ENCODE data around the gene DRD4. TPM values are rescaled to one million over a fixed set of nuclear protein-coding genes. Genes with fewer than 3 reads are reported as not detected.
"Not testable (repeated sequence)": the region's sequence is repeated elsewhere in the genome, so short reads cannot be mapped to it uniquely, and the experiment has no call there.

Gene DRD4
- polyA plus RNA-seq, 1 donor = 1.3 TPM

DNA sequence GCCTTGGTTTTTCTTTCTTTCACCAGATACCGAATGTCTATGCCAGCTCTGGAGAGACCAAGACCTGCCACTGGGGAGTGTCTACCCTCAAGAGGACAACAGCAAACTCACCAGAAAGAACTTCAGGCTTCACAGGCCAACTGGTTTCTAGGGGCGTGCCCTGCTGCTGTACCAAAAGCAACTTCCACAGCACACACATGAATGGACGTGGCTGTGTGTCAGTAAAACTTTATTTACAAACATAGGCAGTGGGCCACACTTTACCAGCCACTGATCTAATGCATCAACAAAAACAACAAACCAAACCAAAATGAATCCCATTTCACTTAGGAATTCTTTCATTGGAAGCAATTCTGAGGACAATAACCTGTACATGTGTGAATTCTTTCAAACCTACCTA, 41.2 kb downstream of the DRD4 start:
- Histone ChIP-seq H3K9me3 (ENCODE audit: control insufficient read depth, low read depth, low read length) (no peaks in the 10 kb centered on the region), H3K36me3 (ENCODE audit: control insufficient read depth, insufficient read depth, low read length) (peaks cover 59% of the 10 kb centered on the region), H3K4me3 (ENCODE audit: low read length) (no peak overlapping the region), H3K27me3 (ENCODE audit: control insufficient read depth, insufficient read depth, low read length) (no peaks in the 10 kb centered on the region), H3K4me1 (ENCODE audit: control insufficient read depth, insufficient read depth, low read length) (no peaks in the 10 kb centered on the region), H3K27ac (ENCODE audit: low read length) (no peak overlapping the region)
- no CpG with 5 or more reads among the region's 3 CpGs for WGBS (ENCODE audit: insufficient coverage, low lambda C conversion rate)
- DNase-seq = no peak

DNA sequence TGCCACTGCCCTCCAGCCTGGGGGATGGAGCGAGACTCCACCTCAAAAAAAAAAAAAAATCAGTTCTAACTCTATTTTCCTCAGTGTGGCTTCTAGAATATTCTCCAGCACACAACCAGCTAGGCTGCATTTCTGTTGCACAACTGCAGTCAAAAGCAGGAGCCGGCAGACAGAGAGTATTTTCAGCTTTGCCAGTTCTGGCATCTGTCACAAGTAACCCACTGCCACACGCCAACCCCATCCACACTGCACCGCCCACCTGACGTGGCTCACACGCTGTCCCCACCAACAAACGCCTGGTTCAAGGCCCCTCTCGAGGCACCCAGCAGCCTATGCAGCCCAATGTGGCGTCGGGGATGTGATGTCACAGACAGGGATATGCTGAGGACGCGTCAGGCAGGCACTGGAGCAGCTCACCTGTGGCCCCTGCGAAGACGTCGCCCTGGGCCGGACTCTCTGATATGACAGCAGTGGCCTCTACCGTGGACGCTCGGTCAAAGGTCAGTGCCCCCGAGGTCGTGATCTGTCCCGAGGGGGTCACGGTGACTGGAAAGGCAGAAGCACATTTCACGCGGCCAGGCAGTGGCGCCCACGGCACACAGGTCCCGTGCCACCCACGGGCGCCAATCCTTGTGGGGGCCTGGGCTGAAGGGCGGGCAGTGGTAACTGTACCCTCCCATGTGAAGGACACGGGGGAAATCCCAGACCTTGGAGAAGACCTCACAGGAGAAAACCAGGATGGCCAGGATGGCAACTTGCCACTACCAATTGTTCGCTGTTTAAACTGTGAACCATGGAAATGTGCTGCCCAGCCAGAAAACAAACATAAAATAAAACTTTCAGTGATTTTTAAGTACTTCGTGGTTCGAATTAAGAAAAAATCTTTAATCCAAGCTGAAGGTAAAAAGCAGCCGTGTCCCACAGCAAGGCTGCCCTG, 42.5 kb downstream of the DRD4 start:
- Histone ChIP-seq H3K4me3 (ENCODE audit: low read length) (no peak overlapping the region), H3K9me3 (ENCODE audit: control insufficient read depth, low read depth, low read length) (no peaks in the 10 kb centered on the region), H3K27me3 (ENCODE audit: control insufficient read depth, insufficient read depth, low read length) (no peaks in the 10 kb centered on the region), H3K4me1 (ENCODE audit: control insufficient read depth, insufficient read depth, low read length) (no peaks in the 10 kb centered on the region), H3K36me3 (ENCODE audit: control insufficient read depth, insufficient read depth, low read length) (peaks cover 54% of the 10 kb centered on the region), H3K27ac (ENCODE audit: low read length) (no peak overlapping the region)
- WGBS (ENCODE audit: insufficient coverage, low lambda C conversion rate) = no CpG with 5 or more reads among the region's 36 CpGs
- DNase-seq = no peak

DNA sequence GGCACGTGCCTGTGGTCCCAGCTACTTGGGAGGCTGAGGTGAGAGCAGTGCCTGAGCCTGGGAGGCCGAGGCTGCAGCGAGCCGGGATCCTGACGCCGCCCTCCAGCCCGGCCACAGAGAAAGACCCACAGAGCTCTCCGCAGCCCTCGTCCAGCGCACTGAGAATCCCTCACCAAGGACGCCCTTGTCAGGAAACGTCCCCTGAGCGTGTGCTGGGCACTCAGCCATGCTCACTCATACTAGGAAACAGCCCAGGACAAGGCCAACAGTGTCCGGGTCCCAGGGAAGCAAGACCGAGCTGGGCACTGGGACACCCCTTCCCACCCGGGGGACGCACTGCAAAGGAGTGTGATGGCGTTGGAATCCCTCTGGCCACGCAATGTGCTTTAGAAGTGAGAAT, 43.4 kb downstream of the DRD4 start:
- Histone ChIP-seq H3K9me3 (ENCODE audit: control insufficient read depth, low read depth, low read length) (no peaks in the 10 kb centered on the region), H3K27ac (ENCODE audit: low read length) (no peak overlapping the region), H3K27me3 (ENCODE audit: control insufficient read depth, insufficient read depth, low read length) (no peaks in the 10 kb centered on the region), H3K36me3 (ENCODE audit: control insufficient read depth, insufficient read depth, low read length) (peaks cover 54% of the 10 kb centered on the region), H3K4me3 (ENCODE audit: low read length) (no peak overlapping the region), H3K4me1 (ENCODE audit: control insufficient read depth, insufficient read depth, low read length) (no peaks in the 10 kb centered on the region)
- DNase-seq = no peak
- WGBS (ENCODE audit: insufficient coverage, low lambda C conversion rate) = no CpG with 5 or more reads among the region's 19 CpGs

DNA sequence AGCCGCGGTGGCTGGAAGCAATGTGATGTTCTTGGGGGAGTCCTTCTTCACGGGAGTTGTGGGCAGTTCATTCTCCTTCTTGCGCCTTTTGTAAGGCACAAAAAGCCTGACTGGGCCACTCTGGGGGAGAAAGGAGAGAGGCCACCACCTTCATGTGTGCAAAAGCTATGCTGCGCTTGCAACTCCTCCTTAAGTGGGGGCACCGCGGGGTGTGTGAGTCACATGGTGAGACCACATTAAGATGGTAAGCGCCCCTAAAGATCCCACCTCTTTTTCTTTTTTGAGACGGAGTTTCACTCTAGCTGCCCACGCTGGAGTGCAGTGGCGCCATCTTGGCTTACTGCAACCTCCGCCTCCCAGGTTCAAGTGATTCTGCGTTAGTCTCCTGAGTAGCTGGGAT, 43.9 kb downstream of the DRD4 start:
- Histone ChIP-seq H3K9me3 (ENCODE audit: control insufficient read depth, low read depth, low read length) (no peaks in the 10 kb centered on the region), H3K36me3 (ENCODE audit: control insufficient read depth, insufficient read depth, low read length) (peaks cover 58% of the 10 kb centered on the region), H3K27me3 (ENCODE audit: control insufficient read depth, insufficient read depth, low read length) (no peaks in the 10 kb centered on the region), H3K27ac (ENCODE audit: low read length) (no peak overlapping the region), H3K4me1 (ENCODE audit: control insufficient read depth, insufficient read depth, low read length) (no peaks in the 10 kb centered on the region), H3K4me3 (ENCODE audit: low read length) (no peak overlapping the region)
- no peak for DNase-seq
- WGBS (ENCODE audit: insufficient coverage, low lambda C conversion rate) = 100% methylated on average over 1 of the region's 13 CpGs

DNA sequence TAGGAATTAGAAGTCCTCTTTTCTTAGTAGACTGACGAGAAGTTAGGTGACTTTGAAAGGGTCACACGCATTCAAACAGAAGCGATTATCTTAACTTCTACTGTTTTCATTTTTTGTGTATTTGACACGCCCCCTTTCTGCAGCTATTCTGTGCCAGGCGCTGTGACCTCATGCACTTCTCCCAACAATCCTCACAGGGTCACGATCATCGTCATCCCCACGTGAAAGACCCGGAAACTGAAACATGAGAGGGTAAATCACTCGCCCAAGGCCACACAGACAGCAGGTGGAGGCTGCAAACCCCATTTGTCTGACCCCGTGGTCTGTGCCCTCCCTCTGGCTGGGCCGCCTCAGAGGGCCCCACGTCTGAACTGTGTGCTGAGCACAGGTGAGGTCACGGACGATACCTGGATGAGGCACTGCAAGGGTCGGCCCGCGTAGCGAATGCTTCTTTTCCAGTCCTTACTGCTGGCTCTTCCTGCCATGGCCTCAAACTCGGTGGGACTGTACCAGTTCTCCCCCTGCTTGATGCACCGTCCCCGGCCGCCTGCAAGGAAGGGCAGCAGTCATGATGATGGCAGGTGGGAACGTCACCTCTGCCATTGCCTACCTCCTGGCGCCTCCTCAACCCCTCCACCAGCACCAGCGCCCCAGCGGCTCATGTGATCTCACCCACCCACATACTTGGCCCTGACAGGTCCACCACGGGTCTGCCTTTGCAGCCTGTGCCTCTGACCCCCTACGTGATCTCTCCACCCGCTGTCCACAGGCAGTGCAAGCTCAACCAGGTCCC, 49.6 kb downstream of the DRD4 start:
- WGBS (ENCODE audit: insufficient coverage, low lambda C conversion rate) = 93% methylated on average over 3 of the region's 30 CpGs
- Histone ChIP-seq H3K4me1 (ENCODE audit: control insufficient read depth, insufficient read depth, low read length) (peaks cover 6% of the 10 kb centered on the region), H3K9me3 (ENCODE audit: control insufficient read depth, low read depth, low read length) (peaks cover 3% of the 10 kb centered on the region), H3K4me3 (ENCODE audit: low read length) (no peak overlapping the region), H3K27me3 (ENCODE audit: control insufficient read depth, insufficient read depth, low read length) (no peaks in the 10 kb centered on the region), H3K36me3 (ENCODE audit: control insufficient read depth, insufficient read depth, low read length) (peaks cover 65% of the 10 kb centered on the region), H3K27ac (ENCODE audit: low read length) (no peak overlapping the region)
- DNase-seq = no peak

DNA sequence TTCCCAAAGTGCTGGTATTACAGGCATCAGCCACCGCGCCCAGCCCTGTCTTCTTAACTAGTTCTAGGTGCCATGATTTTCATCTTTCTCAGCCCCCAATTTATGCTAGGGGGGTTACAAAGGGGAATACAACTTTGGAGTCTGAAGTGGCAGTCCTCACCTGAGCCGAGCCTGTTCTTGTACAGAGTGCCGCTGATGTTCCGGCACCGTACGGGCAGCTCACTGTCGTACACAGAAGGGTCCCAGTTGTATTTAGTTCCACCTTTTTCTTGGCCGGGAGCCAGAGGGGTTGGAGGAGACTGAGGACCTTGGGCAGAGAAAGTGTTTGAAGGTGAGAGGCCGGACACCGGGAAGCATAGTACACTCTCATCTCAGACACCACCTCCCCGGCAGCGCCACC, 50.7 kb downstream of the DRD4 start:
- H3K27me3 ChIP-seq (ENCODE audit: control insufficient read depth, insufficient read depth, low read length) = no peaks in the 10 kb centered on the region
- H3K4me1 ChIP-seq (ENCODE audit: control insufficient read depth, insufficient read depth, low read length) = peaks cover 6% of the 10 kb centered on the region
- H3K4me3 ChIP-seq (ENCODE audit: low read length) = no peak overlapping the region
- no peak overlapping the region for H3K27ac ChIP-seq (ENCODE audit: low read length)
- H3K9me3 ChIP-seq (ENCODE audit: control insufficient read depth, low read depth, low read length) = peaks cover 3% of the 10 kb centered on the region
- H3K36me3 ChIP-seq (ENCODE audit: control insufficient read depth, insufficient read depth, low read length) = peaks cover 55% of the 10 kb centered on the region
- DNase-seq = no peak
- no CpG with 5 or more reads among the region's 13 CpGs for WGBS (ENCODE audit: insufficient coverage, low lambda C conversion rate)

DNA sequence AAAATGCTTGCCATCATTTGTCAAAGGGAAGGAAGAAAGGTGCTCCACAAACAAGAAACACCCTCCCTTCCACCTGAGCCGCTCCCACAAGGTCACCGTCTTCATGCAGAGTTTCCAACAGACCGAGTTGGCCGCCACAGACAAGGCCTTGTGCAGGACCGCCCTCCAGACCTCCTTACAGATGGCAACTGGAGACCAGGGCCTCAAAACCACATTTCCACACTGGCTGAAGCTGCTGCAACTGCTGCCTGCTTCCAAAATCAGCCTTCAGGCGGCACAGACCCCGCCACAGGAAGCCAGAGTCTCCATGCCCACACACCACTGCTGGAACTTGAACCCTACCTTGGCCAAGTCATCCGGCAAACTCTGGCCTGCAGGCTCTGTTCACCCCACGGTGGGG, 51.6 kb downstream of the DRD4 start:
- Histone ChIP-seq H3K27ac (ENCODE audit: low read length) (no peak overlapping the region), H3K27me3 (ENCODE audit: control insufficient read depth, insufficient read depth, low read length) (no peaks in the 10 kb centered on the region), H3K36me3 (ENCODE audit: control insufficient read depth, insufficient read depth, low read length) (peaks cover 47% of the 10 kb centered on the region), H3K4me1 (ENCODE audit: control insufficient read depth, insufficient read depth, low read length) (peaks cover 8% of the 10 kb centered on the region), H3K9me3 (ENCODE audit: control insufficient read depth, low read depth, low read length) (peaks cover 3% of the 10 kb centered on the region), H3K4me3 (ENCODE audit: low read length) (no peak overlapping the region)
- no peak for DNase-seq
- no CpG with 5 or more reads among the region's 9 CpGs for WGBS (ENCODE audit: insufficient coverage, low lambda C conversion rate)

DNA sequence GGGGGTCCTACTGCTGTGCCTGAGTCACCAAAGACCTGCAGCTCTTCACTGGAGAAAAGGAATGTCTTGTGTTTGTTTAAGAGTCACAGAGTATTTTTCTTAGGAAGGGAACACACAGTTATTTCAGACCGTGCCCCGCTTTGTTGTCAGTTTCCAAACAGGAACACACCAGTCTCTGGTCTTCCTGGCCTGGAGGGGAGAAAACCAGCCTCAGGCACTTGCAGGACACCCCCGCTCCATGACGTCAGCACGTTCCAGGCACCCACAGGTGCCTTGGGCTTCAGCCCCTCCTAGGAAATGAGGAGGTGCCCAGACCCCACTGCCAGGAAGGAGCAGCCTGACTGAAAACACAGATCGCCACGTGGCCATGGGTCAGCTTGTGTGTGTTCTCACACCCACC, 52.6 kb downstream of the DRD4 start:
- no CpG with 5 or more reads among the region's 7 CpGs for WGBS (ENCODE audit: insufficient coverage, low lambda C conversion rate)
- Histone ChIP-seq H3K4me3 (ENCODE audit: low read length) (no peak overlapping the region), H3K36me3 (ENCODE audit: control insufficient read depth, insufficient read depth, low read length) (peaks cover 42% of the 10 kb centered on the region), H3K27ac (ENCODE audit: low read length) (no peak overlapping the region), H3K4me1 (ENCODE audit: control insufficient read depth, insufficient read depth, low read length) (peaks cover 17% of the 10 kb centered on the region), H3K27me3 (ENCODE audit: control insufficient read depth, insufficient read depth, low read length) (no peaks in the 10 kb centered on the region), H3K9me3 (ENCODE audit: control insufficient read depth, low read depth, low read length) (peaks cover 11% of the 10 kb centered on the region)
- no peak for DNase-seq

DNA sequence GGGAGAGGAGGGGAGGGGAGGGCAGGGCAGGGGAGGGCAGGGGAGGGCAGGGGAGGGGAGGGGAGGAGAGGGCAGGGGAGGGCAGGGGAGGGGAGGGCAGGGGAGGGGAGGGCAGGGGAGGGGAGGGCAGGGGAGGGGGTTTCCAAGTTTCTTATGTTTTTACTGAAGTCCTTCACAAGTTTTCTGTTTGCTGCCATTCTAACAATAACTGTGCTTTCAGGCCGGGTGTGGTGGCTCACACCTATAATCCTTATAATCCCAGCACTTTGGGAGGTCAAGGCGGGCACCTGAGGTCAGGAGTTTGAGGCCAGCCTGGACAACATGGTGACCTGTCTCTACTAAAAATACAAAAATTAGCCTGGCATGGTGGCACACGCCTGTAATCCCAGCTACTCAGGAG, 53.2 kb downstream of the DRD4 start:
- not testable (repeated sequence) for DNase-seq; H3K4me3 ChIP-seq (ENCODE audit: low read length); H3K27me3 ChIP-seq (ENCODE audit: control insufficient read depth, insufficient read depth, low read length); H3K27ac ChIP-seq (ENCODE audit: low read length)
- peaks cover 17% of the 10 kb centered on the region for H3K4me1 ChIP-seq (ENCODE audit: control insufficient read depth, insufficient read depth, low read length)
- peaks cover 39% of the 10 kb centered on the region for H3K36me3 ChIP-seq (ENCODE audit: control insufficient read depth, insufficient read depth, low read length)
- H3K9me3 ChIP-seq (ENCODE audit: control insufficient read depth, low read depth, low read length) = peaks cover 11% of the 10 kb centered on the region
- WGBS (ENCODE audit: insufficient coverage, low lambda C conversion rate) = no CpG with 5 or more reads among the region's 3 CpGs
